ENCODE data around the gene RETN.

RETN gene

DNA sequence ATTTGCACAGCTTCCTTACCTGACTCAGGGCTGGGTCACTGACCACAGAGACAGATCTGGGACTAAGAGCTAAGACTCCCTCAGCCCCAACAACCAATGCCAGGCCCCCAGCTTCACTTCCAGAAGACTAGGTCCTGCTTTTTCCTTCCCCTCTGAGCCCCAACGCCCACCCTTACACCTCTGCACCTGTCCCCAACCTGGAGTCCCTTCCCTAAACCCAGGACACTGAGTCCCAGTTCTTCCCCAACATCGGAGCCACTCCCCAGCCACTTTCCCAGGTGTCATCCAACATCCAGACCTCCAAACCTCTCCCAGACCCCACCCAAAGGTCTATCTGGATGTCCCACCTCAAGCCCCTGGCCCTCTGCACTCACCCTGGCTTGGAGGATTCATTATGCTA is 30.2 kb downstream of the RETN start:
- Mint-ChIP-seq H3K27ac (no peak overlapping the region), H3K9me3 (no peaks in the 10 kb centered on the region), H3K36me3 (ENCODE audit: low read depth) (no peaks in the 10 kb centered on the region), H3K4me1 (no peaks in the 10 kb centered on the region), H3K27me3 (ENCODE audit: low read depth) (peaks cover 34% of the 10 kb centered on the region), H3K4me3 (no peak overlapping the region)
- TF ChIP-seq, protein P1, sequence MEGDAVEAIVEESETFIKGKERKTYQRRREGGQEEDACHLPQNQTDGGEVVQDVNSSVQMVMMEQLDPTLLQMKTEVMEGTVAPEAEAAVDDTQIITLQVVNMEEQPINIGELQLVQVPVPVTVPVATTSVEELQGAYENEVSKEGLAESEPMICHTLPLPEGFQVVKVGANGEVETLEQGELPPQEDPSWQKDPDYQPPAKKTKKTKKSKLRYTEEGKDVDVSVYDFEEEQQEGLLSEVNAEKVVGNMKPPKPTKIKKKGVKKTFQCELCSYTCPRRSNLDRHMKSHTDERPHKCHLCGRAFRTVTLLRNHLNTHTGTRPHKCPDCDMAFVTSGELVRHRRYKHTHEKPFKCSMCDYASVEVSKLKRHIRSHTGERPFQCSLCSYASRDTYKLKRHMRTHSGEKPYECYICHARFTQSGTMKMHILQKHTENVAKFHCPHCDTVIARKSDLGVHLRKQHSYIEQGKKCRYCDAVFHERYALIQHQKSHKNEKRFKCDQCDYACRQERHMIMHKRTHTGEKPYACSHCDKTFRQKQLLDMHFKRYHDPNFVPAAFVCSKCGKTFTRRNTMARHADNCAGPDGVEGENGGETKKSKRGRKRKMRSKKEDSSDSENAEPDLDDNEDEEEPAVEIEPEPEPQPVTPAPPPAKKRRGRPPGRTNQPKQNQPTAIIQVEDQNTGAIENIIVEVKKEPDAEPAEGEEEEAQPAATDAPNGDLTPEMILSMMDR (IDR thresholded peaks at IDR 0.05; ENCODE audit: unreplicated experiment in 3 of 3) = no peak

DNA sequence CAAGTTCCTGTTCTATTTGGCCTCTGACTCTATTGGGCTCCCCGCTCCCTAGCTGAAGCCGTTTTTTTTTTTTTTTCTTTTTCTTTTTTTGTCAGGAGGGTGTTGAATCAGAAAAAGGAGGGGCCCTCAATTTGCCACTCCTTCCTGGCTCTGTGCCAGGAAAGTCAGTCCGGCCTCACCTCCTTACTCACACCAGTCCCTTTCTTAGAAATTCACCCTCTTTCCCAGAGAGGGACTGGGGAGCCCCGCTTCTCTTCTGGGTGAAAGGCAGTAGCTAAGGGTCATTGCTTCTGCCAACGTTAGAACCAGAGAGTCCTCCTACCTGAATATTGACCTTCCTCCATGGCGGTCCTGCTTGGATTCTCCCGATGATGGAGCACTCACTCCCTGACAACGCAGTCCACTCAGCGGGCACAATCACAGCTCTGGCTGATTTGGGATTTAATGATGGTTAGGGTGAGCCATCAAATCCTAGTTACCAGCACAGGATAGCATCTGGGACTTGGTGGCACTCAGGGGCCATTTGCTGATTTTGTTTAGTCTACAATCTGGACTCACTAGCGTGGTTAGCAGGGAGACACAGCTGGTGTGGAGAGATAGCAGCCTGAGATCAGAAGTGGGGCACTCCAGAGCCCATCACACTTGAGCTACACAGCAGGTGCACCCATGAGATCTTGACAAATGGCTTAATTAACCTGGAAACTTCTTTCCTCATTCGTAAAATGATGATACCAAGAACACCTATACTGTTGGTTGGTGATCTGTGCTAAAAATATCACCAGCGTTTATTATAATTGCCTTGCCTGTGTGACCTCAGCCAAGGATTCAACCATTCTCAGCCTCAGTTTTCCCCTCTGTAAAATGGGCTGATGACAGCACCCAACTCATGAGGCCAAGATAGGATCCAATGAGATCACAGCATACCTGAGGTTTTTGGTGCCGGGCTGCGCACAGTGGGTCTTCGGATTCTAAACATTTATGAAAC is 30.9 kb downstream of the RETN start:
- Mint-ChIP-seq H3K27me3 (ENCODE audit: low read depth) (peaks cover 35% of the 10 kb centered on the region), H3K4me1 (no peaks in the 10 kb centered on the region), H3K9me3 (no peaks in the 10 kb centered on the region), H3K36me3 (ENCODE audit: low read depth) (no peaks in the 10 kb centered on the region), H3K4me3 (no peak overlapping the region), H3K27ac (no peak overlapping the region)
- TF ChIP-seq, protein P1 (IDR thresholded peaks at IDR 0.05; ENCODE audit: unreplicated experiment in 3 of 3) = no peak

DNA sequence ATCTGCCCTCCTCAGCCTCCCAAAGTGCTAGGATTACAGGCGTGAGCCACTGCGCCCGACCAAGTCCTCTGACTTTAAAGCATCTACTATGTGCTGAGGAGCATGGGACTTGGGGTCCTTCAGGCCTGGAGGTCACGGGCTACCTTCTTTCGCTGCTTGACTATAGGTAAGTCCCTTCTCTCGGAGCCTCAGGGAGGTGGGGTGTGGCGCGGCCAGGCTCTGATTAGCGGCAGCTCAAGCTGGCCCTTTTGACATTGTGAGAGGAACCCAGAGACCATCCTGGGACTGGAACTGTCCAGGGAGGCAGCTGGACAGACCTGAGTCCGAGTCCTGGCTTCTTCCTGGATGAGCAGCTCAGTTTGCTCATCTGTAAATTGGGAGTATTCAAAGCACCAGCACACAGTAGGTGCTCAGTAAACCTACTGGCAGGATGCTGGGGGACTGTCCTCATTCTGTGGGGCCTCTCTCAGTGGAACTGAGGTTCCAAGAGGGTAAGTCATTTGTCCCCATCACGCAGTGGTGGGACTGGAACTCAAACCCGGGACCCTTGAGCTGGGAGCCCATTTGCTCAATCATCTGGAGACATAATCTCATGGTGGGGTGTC is 32.3 kb downstream of the RETN start:
- no peaks in the 10 kb centered on the region for H3K4me1 Mint-ChIP-seq
- H3K9me3 Mint-ChIP-seq = no peaks in the 10 kb centered on the region
- no peak overlapping the region for H3K27ac Mint-ChIP-seq
- TF ChIP-seq, protein P1 (IDR thresholded peaks at IDR 0.05; ENCODE audit: unreplicated experiment in 3 of 3) = no peak
- H3K4me3 Mint-ChIP-seq = no peak overlapping the region
- H3K27me3 Mint-ChIP-seq (ENCODE audit: low read depth) = peaks cover 35% of the 10 kb centered on the region
- no peaks in the 10 kb centered on the region for H3K36me3 Mint-ChIP-seq (ENCODE audit: low read depth)

DNA sequence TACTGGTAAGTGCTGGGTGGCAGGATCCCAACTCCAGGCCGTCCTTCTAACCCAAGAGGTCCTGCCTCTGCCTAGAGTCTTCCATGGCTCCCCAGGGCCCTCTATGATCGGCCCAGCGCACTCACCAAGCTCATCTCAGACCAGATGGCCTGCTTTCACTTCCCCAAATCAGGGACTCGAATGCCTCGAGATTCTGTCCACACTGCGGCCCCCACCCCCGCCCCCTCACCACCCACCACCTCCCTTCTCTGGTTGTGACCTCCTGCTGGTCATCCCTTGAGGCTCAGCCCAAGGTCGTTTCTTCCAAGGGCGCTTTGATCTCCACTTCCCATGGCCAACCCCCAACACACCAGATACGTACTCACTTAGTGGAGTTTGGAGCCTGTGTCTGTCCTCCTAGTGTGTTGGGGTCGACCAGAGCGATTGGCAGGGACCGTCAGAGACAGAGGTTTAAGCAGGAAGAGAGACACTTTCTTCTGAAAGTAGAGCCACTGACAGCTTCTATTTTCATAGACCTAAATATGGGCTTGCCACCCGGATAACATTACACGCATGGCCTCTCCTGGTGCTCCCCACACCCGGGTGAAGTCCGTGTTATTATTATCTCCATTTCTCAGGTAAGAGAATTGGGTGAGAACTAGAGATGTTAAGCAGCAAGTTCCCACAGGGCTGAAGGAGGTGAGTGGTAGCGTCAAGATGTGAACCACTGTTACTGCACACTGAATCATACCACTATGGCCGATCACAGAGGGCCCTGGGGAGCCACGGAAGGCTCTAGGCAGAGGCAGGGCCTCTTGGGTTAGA is 33.0 kb downstream of the RETN start, which contains the start of gene FCER2:
Gene FCER2, minus strand, starts transcription at position 478 of the 804 bp plus-strand sequence. CDS start 2,371 bp downstream, outside the sequence.
- H3K27me3 Mint-ChIP-seq (ENCODE audit: low read depth) = peaks cover 35% of the 10 kb centered on the region
- no peaks in the 10 kb centered on the region for H3K36me3 Mint-ChIP-seq (ENCODE audit: low read depth)
- H3K9me3 Mint-ChIP-seq = no peaks in the 10 kb centered on the region
- no peaks in the 10 kb centered on the region for H3K4me1 Mint-ChIP-seq
- TF ChIP-seq, protein P1 (IDR thresholded peaks at IDR 0.05; ENCODE audit: unreplicated experiment in 3 of 3) = no peak
- H3K4me3 Mint-ChIP-seq = no peak within 1 kb of the TSS
- no peak within 1 kb of the TSS for H3K27ac Mint-ChIP-seq

DNA sequence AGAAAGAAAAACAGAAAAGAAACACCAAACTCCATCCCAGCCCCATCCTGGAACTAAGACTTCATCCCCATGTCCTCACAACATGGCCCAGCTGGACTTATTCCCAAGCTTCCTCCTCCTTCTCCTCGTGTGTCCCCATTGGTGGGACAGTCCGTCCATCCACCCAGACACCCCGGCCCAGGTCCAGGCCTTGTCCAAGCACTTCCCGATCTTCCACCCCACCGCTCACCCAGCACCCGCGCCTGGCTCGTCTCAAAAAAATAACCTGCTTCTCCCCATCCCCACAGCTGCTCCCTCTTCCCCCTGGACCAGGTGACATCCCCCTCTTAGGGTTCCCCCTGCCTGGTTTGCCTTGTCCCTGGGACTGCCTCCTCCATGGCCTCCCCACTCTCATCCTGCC is 34.5 kb downstream of the RETN start:
- Mint-ChIP-seq H3K27ac (no peak overlapping the region), H3K4me3 (no peak overlapping the region), H3K36me3 (ENCODE audit: low read depth) (no peaks in the 10 kb centered on the region), H3K27me3 (ENCODE audit: low read depth) (peaks cover 28% of the 10 kb centered on the region), H3K4me1 (no peaks in the 10 kb centered on the region), H3K9me3 (no peaks in the 10 kb centered on the region)
- TF ChIP-seq, protein P1 (IDR thresholded peaks at IDR 0.05; ENCODE audit: unreplicated experiment in 3 of 3) = no peak

Data from nephron (organoid).